Measurements from ENCODE around the gene TIAM1. TPM values are rescaled to one million over a fixed set of nuclear protein-coding genes. Genes with fewer than 3 reads are reported as not detected.

The TIAM1 gene
- total RNA-seq, 1 donor from 2014 or later, result 17.8 TPM

DNA sequence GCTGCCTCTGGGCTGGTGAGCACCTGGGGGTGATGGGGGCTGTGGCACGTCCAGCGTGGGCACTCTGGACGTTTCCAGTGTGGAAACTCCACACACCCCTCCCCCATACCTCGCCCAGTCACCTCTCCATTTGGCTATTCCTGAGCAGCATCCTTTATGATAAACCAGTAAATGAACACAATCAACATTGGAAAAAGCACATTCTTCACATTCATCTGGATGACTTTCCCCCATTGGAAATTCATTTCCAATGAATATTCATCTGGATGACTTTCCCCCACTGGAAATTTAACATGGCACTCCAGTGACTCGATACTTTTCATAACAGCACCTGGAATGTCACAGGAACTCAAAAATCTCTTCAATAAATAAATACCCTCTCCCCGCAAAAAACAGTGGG, 201.0 kb downstream of the TIAM1 start:
- Mint-ChIP-seq H3K9me3 (ENCODE audit: unreplicated experiment) (peaks cover 2% of the 10 kb centered on the region), H3K27ac (ENCODE audit: unreplicated experiment) (no peak overlapping the region), H3K4me1 (ENCODE audit: low read depth, unreplicated experiment) (peaks cover 7% of the 10 kb centered on the region), H3K36me3 (ENCODE audit: low read depth, unreplicated experiment) (peaks cover 8% of the 10 kb centered on the region), H3K27me3 (ENCODE audit: low read depth, unreplicated experiment) (no peaks in the 10 kb centered on the region), H3K4me3 (ENCODE audit: unreplicated experiment) (no peak overlapping the region)
- DNase-seq (ENCODE audit: low read depth) (no peak), FAIRE-seq (no peak)
- no peaks in the 10 kb centered on the region for H3K36me3 ChIP-seq (ENCODE audit: insufficient read depth, low read length)
- no peak overlapping the region for H3K9ac ChIP-seq (ENCODE audit: low read length)
- no peaks in the 10 kb centered on the region for H3K27me3 ChIP-seq (ENCODE audit: insufficient read depth, low read length)
- no peaks in the 10 kb centered on the region for H4K20me1 ChIP-seq (ENCODE audit: insufficient read depth, low read length)
- H3K4me2 ChIP-seq (ENCODE audit: low read length), result no peak overlapping the region
- no peaks in the 10 kb centered on the region for H3K79me2 ChIP-seq (ENCODE audit: insufficient read depth, low read length)
- TF ChIP-seq CTCF (IDR thresholded peaks at IDR 0.05; ENCODE audit: insufficient read depth, low read depth, low read length), result no peak
- no peak for TF ChIP-seq EZH2 (IDR thresholded peaks at IDR 0.05; ENCODE audit: insufficient read depth, low read length)
- H3K4me1 ChIP-seq (ENCODE audit: insufficient read depth, low read length), result no peaks in the 10 kb centered on the region
- no peak overlapping the region for H3K27ac ChIP-seq (ENCODE audit: low read depth, low read length)
- no peak overlapping the region for H2AFZ ChIP-seq (ENCODE audit: low read depth, low read length)
- H3K4me3 ChIP-seq (ENCODE audit: insufficient read depth, low read depth, low read length), result no peak overlapping the region
- no peaks in the 10 kb centered on the region for H3K9me3 ChIP-seq (ENCODE audit: insufficient read depth, low read depth, low read length)

GRCh38 chr21:31142600-31142999, 201.5 kb downstream of the TIAM1 start:
- Histone ChIP-seq H3K9me3 (ENCODE audit: insufficient read depth, low read depth, low read length) (no peaks in the 10 kb centered on the region), H3K79me2 (ENCODE audit: insufficient read depth, low read length) (no peaks in the 10 kb centered on the region), H3K36me3 (ENCODE audit: insufficient read depth, low read length) (no peaks in the 10 kb centered on the region), H2AFZ (ENCODE audit: low read depth, low read length) (no peak overlapping the region), H3K4me2 (ENCODE audit: low read length) (no peak overlapping the region), H3K9ac (ENCODE audit: low read length) (no peak overlapping the region), H4K20me1 (ENCODE audit: insufficient read depth, low read length) (no peaks in the 10 kb centered on the region), H3K4me1 (ENCODE audit: insufficient read depth, low read length) (no peaks in the 10 kb centered on the region), H3K27me3 (ENCODE audit: insufficient read depth, low read length) (no peaks in the 10 kb centered on the region), H3K4me3 (ENCODE audit: insufficient read depth, low read depth, low read length) (no peak overlapping the region), H3K27ac (ENCODE audit: low read depth, low read length) (no peak overlapping the region)
- Mint-ChIP-seq H3K9me3 (ENCODE audit: unreplicated experiment) (peaks cover 2% of the 10 kb centered on the region), H3K4me1 (ENCODE audit: low read depth, unreplicated experiment) (peaks cover 7% of the 10 kb centered on the region), H3K36me3 (ENCODE audit: low read depth, unreplicated experiment) (peaks cover 7% of the 10 kb centered on the region), H3K4me3 (ENCODE audit: unreplicated experiment) (no peak overlapping the region), H3K27ac (ENCODE audit: unreplicated experiment) (no peak overlapping the region), H3K27me3 (ENCODE audit: low read depth, unreplicated experiment) (no peaks in the 10 kb centered on the region)
- FAIRE-seq (no peak), DNase-seq (ENCODE audit: low read depth) (no peak)
- TF ChIP-seq CTCF (IDR thresholded peaks at IDR 0.05; ENCODE audit: insufficient read depth, low read depth, low read length) (no peak), EZH2 (IDR thresholded peaks at IDR 0.05; ENCODE audit: insufficient read depth, low read length) (no peak)

- no peak for FAIRE-seq
- H3K4me1 ChIP-seq (ENCODE audit: insufficient read depth, low read length), result no peaks in the 10 kb centered on the region
- H4K20me1 ChIP-seq (ENCODE audit: insufficient read depth, low read length), result no peaks in the 10 kb centered on the region
- peaks cover 7% of the 10 kb centered on the region for H3K4me1 Mint-ChIP-seq (ENCODE audit: low read depth, unreplicated experiment)
- H3K36me3 ChIP-seq (ENCODE audit: insufficient read depth, low read length), result no peaks in the 10 kb centered on the region
- no peaks in the 10 kb centered on the region for H3K79me2 ChIP-seq (ENCODE audit: insufficient read depth, low read length)
- TF ChIP-seq CTCF (IDR thresholded peaks at IDR 0.05; ENCODE audit: insufficient read depth, low read depth, low read length) (no peak), EZH2 (IDR thresholded peaks at IDR 0.05; ENCODE audit: insufficient read depth, low read length) (no peak)
- H3K4me3 ChIP-seq (ENCODE audit: insufficient read depth, low read depth, low read length), result no peak overlapping the region
- H3K36me3 Mint-ChIP-seq (ENCODE audit: low read depth, unreplicated experiment), result peaks cover 7% of the 10 kb centered on the region
- no peak overlapping the region for H3K9ac ChIP-seq (ENCODE audit: low read length)
- H3K27me3 Mint-ChIP-seq (ENCODE audit: low read depth, unreplicated experiment), result no peaks in the 10 kb centered on the region
- H2AFZ ChIP-seq (ENCODE audit: low read depth, low read length), result no peak overlapping the region
- no peak overlapping the region for H3K27ac Mint-ChIP-seq (ENCODE audit: unreplicated experiment)
- H3K4me2 ChIP-seq (ENCODE audit: low read length), result no peak overlapping the region
- H3K9me3 ChIP-seq (ENCODE audit: insufficient read depth, low read depth, low read length), result no peaks in the 10 kb centered on the region
- H3K4me3 Mint-ChIP-seq (ENCODE audit: unreplicated experiment), result no peak overlapping the region
- no peaks in the 10 kb centered on the region for H3K27me3 ChIP-seq (ENCODE audit: insufficient read depth, low read length)
- no peaks in the 10 kb centered on the region for H3K9me3 Mint-ChIP-seq (ENCODE audit: unreplicated experiment)
- H3K27ac ChIP-seq (ENCODE audit: low read depth, low read length), result no peak overlapping the region
- DNase-seq (ENCODE audit: low read depth), result no peak
Measured at GRCh38 chr21:31141389-31142000, 202.6 kb downstream of the TIAM1 start.
